Upper lobe of left lung (tissue), 4 donors: ENCODE measurements around the gene CEACAM7.

Experiments used
- POLR2AphosphoS5 ChIP-seq, 2 donors: sonication (generic); formaldehyde crosslinking; IDR thresholded peaks; one replicate each; pipeline ENCODE4 v1.5.1; 2017; ENCODE audit warnings: antibody characterized with exemption in 2 of 2
- TF ChIP-seq, protein P1 (sequence below), 6 experiments: fragments of 450-650 bp in 4 of 6; fragments of 200-600 bp in 2 of 6; sonication (generic) in 2 of 6; IDR thresholded peaks; one replicate each; pipeline ENCODE4 v1.5.1; 2016 to 2019; ENCODE audit warnings: antibody characterized with exemption in 6 of 6

DNA sequence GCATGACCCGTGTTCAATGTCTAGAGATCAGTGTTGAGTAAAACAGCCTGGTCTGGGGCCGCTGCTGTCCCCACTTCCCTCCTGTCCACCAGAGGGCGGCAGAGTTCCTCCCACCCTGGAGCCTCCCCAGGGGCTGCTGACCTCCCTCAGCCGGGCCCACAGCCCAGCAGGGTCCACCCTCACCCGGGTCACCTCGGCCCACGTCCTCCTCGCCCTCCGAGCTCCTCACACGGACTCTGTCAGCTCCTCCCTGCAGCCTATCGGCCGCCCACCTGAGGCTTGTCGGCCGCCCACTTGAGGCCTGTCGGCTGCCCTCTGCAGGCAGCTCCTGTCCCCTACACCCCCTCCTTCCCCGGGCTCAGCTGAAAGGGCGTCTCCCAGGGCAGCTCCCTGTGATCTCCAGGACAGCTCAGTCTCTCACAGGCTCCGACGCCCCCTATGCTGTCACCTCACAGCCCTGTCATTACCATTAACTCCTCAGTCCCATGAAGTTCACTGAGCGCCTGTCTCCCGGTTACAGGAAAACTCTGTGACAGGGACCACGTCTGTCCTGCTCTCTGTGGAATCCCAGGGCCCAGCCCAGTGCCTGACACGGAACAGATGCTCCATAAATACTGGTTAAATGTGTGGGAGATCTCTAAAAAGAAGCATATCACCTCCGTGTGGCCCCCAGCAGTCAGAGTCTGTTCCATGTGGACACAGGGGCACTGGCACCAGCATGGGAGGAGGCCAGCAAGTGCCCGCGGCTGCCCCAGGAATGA is 18.9 kb upstream of the CEACAM7 start:
- TF ChIP-seq, protein P1, sequence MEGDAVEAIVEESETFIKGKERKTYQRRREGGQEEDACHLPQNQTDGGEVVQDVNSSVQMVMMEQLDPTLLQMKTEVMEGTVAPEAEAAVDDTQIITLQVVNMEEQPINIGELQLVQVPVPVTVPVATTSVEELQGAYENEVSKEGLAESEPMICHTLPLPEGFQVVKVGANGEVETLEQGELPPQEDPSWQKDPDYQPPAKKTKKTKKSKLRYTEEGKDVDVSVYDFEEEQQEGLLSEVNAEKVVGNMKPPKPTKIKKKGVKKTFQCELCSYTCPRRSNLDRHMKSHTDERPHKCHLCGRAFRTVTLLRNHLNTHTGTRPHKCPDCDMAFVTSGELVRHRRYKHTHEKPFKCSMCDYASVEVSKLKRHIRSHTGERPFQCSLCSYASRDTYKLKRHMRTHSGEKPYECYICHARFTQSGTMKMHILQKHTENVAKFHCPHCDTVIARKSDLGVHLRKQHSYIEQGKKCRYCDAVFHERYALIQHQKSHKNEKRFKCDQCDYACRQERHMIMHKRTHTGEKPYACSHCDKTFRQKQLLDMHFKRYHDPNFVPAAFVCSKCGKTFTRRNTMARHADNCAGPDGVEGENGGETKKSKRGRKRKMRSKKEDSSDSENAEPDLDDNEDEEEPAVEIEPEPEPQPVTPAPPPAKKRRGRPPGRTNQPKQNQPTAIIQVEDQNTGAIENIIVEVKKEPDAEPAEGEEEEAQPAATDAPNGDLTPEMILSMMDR (IDR thresholded peaks at IDR 0.05): peak; percentile 66 to 98 (median 94)
- no peak for TF ChIP-seq POLR2AphosphoS5 (IDR thresholded peaks at IDR 0.05)
